ES-I3 (cell line): ENCODE data around the gene SCYL1.

Experiments used
- H3K36me3 ChIP-seq: 2 replicates; pipeline ENCODE4 v1.6.1; 2013; ENCODE audit warnings: mild to moderate bottlenecking, low read length, control low read depth, moderate library complexity; ENCODE audit not compliant: insufficient read depth
- H3K4me1 ChIP-seq: 2 replicates; pipeline ENCODE4 v1.6.1; 2013; ENCODE audit warnings: mild to moderate bottlenecking, control low read depth, low read length; ENCODE audit not compliant: insufficient read depth
- H3K9ac ChIP-seq: 2 replicates; pipeline ENCODE4 v1.6.1; 2013; ENCODE audit warnings: low read depth, mild to moderate bottlenecking, low read length, moderate library complexity
- H3K9me3 ChIP-seq: 2 replicates; pipeline ENCODE4 v1.6.1; 2013; ENCODE audit warnings: mild to moderate bottlenecking, low read length, moderate library complexity; ENCODE audit not compliant: control insufficient read depth, insufficient read depth

Gene SCYL1

DNA sequence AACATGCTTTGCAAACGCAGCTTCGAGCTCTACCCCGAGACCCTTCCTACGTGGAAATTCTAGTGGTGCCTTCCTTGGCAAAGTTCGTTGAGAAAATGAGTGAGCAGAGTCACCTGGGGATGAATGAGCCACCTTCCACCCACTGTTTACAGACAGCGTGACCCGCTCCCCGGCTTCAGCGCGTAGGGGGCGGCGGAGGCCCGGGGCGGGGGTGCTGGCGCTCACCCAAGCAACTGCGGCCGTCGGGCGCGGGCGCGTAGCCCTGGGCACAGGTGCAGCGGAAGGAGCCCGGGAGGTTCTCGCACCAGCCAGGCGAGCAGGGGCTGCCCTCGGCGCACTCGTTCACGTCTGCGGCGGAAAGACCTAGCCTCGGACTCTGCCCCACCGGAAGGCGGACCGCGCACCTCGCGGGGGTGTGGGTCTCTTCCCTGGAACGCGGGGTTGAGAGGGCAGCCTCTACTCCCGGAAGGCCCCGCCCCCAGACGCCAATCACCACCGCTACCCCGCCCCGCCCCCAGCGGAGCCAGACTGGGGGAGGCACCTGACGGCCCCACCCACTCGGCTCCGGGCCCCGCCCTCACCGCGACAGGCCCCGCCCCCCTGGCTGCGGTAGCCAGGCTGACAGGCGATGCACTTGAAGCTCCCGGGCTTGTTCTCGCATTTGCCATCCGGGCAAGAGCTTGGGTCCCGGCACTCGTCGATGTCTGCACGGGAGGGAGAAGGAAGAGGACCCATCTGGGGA, 21.5 kb downstream of the SCYL1 start:
- H3K36me3 ChIP-seq = no peaks in the 10 kb centered on the region
- no peaks in the 10 kb centered on the region for H3K9me3 ChIP-seq
- peak overlapping the region; percentile 60; the same call in 1 of the 2 replicates for H3K9ac ChIP-seq
- H3K4me1 ChIP-seq = no peaks in the 10 kb centered on the region; the same call in 1 of the 2 replicates

DNA sequence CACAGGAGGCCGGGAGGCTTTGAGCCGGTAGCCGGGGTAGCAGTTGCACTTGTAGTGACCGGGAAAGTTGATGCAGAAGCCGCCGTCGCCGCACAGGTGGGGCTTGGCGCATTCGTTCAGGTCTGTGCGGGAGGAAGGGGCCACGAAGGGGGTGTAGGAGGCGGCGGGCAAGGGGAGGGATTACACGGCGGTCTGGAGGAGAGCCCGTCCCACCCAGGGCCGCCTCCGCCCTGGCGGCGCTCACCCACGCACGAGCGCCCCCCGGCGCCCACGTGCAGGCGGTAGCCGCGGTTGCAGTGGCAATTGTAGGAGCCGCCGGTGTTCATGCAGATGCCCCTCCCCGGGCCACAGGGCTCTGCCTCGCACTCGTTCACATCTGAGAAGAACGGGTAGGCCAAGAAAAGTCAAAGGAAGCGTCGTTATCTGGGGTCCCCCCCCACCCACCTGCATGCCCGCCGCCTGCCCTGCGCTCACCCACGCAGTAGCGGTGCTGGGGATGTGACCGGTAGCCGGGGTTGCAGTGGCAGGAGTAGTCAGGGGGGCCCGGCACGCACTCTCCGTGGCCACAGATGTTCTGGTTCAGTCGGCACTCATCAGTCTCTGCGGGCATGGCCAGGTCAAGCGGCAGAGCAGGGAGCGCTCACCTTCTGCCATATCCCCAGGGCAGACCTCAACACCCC, 22.7 kb downstream of the SCYL1 start:
- peaks cover 4% of the 10 kb centered on the region; the same call in 1 of the 2 replicates for H3K4me1 ChIP-seq

DNA sequence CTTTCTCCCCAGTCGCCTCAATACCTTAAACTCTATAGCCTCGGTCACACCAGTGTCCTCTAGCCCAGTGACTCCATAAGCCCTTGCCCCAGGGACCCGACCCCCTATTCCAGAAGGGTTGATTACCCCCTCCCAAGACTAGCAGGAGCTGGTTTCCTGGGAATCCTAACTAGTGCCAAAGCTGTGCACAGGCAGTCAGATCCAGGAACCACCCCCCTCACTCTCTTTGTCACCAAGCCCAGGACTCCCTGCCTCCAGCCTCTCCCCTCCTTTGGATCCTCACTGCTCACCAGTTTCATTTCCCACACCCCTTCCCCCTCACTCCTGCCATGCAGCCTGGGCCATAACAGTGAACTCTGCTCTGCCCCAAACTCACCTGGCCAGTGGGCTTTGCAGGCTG, 23.5 kb downstream of the SCYL1 start:
- Histone ChIP-seq H3K9me3 (no peaks in the 10 kb centered on the region), H3K9ac (no peak overlapping the region), H3K4me1 (peaks cover 8% of the 10 kb centered on the region; the same call in 1 of the 2 replicates), H3K36me3 (no peaks in the 10 kb centered on the region)

More for the DNA sequence above, 22.7 kb downstream of the SCYL1 start:
- no peaks in the 10 kb centered on the region for H3K9me3 ChIP-seq
- H3K36me3 ChIP-seq = no peaks in the 10 kb centered on the region
- H3K9ac ChIP-seq = peak overlapping the region; percentile 36; the same call in 1 of the 2 replicates

DNA sequence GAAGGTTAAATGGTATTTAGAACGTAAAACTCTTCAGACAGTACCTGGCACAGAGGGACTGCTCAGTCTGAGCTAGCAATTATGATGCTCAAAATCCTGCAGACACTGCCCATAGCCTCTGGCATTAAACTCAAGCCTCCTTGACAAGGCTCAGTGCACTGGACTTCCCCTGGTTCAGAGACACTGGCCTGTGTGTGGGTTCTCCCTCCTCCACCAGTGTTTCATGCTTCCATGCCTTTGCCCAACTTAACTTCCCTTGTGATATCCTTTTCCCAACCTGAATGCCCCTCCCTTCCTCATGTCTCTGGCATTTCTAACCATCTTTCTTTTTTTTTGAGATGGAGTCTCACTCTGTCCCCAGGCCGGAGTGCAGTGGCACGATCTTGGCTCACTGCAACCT, 24.2 kb downstream of the SCYL1 start:
- Histone ChIP-seq H3K9ac (no peak overlapping the region), H3K4me1 (peaks cover 8% of the 10 kb centered on the region; the same call in 1 of the 2 replicates), H3K36me3 (no peaks in the 10 kb centered on the region), H3K9me3 (no peaks in the 10 kb centered on the region)

DNA sequence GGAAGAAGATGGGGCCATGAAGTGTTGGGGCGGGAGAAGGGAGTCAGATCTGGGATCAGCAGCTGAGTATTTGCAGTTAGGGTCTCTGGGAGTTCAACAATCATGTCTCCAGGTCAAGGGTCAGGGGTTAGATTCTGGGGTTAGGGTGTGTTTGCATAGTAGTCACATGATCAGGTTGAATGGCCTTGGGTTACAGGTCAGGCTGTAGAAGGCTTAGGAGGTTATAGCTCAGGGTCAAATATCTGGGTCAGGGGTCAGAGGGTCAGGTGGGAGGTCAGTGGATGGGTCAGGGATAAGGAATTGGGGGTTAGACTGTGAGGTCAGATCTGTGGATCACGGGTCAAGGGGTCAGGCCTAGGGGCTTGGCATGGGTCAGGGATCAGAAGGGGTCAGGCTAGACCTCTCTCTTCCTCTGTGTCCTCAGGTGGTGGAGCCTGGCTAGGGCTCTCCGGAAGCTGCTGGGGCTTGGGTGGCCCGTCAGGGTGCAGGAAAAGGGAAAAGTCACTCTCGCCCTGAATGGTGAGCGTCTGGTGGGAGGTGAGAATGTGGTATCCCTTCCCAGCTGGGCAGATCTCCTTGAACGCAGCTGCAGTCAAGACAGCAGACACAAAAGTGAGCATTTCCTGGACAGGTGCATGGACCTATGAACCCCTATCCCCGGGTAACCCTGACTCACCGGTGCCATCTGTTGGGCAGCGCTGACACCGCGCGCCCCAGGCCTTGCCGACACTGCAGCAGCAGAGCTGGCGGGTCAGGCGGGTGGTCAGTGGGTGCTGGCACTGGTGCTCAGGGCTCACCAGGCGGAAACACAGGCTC, 26.9 kb downstream of the SCYL1 start:
- peaks cover 19% of the 10 kb centered on the region; the same call in 1 of the 2 replicates for H3K4me1 ChIP-seq
- no peaks in the 10 kb centered on the region for H3K9me3 ChIP-seq
- H3K9ac ChIP-seq = no peak overlapping the region
- no peaks in the 10 kb centered on the region for H3K36me3 ChIP-seq

DNA sequence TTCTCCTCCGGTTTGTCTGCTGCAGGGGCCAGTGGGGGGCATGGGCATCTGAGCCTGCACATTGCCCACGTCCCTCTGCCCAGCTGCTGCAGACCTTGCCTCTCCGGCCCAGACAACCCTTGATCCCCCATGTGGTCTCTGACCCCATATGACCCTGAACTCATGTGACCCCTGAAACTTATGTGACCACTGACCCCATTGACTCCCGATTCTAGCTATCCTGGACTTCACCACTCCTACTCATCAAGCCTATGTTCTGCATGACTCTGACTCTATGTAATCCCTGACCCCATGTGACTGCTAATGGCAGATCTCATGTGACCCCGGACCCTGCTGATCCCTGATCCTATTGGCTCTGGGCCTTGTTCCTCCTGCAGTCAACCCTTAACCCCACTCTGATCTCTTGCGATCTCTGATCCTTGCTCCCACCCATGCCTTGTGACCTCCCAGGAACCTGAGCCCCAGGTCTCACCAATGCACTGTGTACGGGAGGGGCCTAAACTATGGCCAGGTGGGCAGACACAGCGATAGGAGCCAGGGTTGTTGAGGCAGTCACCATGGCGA, 27.6 kb downstream of the SCYL1 start:
- Histone ChIP-seq H3K4me1 (peaks cover 25% of the 10 kb centered on the region; the same call in 1 of the 2 replicates), H3K9ac (no peak overlapping the region), H3K9me3 (no peaks in the 10 kb centered on the region), H3K36me3 (no peaks in the 10 kb centered on the region)

DNA sequence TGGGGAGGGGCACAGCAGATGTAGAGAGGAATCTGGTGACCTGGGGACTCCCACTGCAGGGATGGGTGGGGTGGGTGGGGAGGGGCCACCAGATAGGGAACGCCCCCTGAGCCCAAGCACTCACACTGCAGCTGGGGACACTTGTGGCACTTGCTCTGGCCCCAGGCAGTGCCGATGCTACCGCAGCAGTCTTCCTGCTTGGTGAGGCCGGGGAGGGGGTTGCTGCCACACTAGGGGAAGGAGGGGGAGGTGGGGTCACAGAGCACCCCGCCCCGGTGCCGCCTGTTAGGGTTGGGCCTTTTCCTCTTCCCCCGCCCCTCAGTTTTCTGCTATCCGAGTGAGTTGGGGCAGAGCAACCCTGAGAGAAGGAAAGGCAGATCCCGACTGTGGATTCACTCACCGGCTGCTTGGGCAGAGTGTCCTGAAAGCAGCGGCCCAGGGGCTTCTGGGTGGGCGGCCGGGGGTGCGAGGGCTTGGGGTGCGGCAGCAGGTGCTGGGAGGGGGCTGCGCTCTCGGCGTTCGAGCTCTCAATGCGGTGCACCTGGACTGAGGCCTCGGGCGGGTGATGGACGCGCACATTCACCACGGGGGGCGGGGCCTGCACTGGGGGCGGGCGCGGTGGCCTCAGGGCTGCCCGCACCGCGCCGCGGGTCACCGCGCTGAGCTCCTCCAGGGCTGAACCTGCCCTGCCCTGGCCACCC, 28.6 kb downstream of the SCYL1 start:
- peaks cover 25% of the 10 kb centered on the region; the same call in 1 of the 2 replicates for H3K4me1 ChIP-seq
- no peaks in the 10 kb centered on the region for H3K9me3 ChIP-seq
- no peaks in the 10 kb centered on the region for H3K36me3 ChIP-seq
- H3K9ac ChIP-seq = peak overlapping the region; percentile 34

DNA sequence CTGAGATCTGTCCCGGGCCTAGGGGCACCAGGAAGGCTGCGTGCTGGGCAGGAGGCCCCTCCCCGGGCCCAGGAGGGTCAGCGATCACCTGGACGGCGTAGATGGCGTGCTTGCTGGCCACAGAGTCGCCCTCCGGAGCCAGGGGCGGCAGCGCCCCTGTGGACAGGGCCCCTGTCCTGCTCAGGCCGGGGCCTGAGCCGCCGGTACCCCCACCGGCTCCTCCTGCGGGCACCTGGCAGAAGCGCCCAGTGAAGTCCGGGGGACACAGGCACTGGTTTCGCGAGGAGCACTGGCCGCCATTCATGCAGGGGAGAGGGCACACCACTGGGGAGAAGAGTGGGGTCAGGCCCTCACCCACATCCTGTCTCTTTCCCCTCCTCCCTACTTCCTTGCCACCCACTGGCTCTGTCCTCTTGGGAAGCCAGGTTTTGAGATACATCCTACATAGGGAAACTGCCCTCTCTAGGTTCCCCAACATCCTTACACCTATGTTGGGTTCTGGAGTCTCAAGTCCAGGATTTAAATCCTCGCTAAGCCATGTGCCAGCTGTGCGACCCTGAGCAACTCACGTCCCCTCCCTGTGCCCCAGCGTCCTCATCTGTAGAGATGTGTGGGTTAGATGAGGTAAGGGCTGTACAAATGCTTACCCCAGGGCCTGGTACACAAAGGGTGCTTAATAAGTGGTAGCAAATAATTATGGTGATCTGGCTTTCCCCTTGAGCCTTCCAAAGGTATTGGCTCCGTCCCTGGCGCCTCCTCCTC, 29.4 kb downstream of the SCYL1 start:
- H3K4me1 ChIP-seq = peaks cover 33% of the 10 kb centered on the region; the same call in 1 of the 2 replicates

DNA sequence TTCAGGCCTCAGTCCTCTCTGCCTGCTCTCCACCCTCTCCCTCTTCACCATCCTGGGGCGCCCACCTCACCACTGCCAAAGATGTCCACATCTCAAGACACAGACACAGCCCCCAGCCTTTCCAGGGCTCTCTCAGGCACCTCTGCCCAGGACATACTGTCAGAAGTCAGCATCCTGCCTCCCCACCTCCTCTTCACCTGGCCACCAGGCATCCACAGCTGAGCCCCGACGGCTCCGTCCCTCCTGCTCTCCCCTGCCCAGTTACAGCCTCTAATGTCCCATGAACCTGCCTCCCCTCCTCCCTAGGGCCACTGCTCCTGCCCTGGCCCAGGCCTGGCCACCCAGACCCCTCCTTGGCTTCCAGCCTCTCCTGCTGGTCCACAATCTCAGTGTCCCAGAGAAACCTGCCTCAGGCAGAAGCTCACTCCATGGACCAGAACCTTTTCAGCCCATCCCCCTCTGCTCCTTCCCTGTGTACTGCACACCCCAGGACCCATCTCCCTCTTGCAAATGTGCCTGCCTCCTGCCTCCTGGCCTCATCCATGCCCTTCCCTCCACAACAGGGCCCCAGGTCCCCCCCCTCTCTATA, 30.1 kb downstream of the SCYL1 start:
- no peaks in the 10 kb centered on the region for H3K9me3 ChIP-seq
- H3K36me3 ChIP-seq = no peaks in the 10 kb centered on the region
- H3K9ac ChIP-seq = no peak overlapping the region
- H3K4me1 ChIP-seq = peaks cover 40% of the 10 kb centered on the region

More for the DNA sequence above, 29.4 kb downstream of the SCYL1 start:
- Histone ChIP-seq H3K36me3 (no peaks in the 10 kb centered on the region), H3K9me3 (no peaks in the 10 kb centered on the region), H3K9ac (peak overlapping the region; percentile 34)

DNA sequence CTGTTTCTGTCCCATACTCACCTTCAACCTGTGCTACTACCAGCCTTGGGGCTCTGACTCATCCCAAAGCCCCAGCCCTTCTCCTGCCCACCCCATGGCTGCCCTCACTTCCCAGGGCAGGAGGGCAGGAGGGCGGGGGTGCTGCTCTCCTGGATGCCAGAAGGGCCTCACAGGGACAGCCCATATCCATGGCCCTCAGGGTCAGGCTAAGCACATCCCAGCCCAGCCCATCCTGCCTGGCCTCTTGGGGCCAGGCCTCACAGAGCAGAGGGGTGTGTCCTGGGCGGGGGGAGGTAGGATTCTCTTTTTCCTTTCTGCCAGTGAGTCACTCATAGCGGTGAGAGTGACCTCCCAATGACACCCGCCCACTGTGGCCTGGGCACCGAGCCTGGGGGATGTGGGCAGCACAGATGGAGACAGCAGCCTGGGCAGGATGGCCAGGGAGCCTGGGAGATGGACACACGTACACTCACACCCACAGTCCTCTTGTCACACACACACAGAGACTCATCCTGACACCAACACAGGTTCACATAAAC, 30.9 kb downstream of the SCYL1 start:
- no peaks in the 10 kb centered on the region for H3K36me3 ChIP-seq
- no peaks in the 10 kb centered on the region for H3K9me3 ChIP-seq
- no peak overlapping the region for H3K9ac ChIP-seq
- H3K4me1 ChIP-seq = peaks cover 45% of the 10 kb centered on the region

DNA sequence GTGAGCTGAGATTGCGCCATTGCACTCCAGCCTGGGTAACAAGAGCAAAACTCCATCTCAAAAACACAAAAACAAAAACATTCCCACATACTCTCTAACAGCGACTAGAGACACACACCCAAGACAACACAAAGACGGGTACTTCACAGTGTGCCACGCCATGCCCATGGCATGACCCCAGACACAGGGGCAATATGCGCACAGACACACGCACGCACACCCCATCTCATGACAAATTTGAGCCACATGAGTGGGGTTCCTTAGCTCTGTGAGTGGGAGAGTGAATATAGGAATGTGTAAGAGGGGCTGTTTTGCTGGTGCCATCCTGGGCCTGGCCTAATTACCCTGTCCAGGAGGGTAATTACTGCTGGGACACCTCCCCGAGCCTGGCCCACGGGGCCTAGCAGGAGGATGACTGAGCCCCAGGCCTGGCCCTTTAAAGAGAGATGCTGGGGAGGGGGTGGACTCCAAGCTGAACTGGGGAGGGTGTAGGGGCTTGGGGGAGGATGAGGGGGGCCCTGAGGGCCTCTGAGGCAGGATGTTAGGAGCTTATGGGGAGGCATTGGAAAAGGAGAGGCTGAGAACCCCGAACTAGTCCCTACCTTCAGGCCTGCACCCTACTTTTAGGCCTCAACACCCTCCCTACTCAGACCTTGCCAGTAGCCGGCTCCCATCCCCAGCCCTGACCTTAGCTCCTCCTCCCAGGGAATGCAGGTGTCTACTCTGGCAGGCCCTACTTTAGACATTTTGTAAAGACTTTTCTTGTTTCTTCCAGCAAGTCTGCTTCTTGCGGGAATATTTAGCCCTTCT, 31.8 kb downstream of the SCYL1 start:
- H3K9me3 ChIP-seq = no peaks in the 10 kb centered on the region
- H3K4me1 ChIP-seq = peaks cover 50% of the 10 kb centered on the region
- H3K36me3 ChIP-seq = no peaks in the 10 kb centered on the region
- H3K9ac ChIP-seq = peak overlapping the region; percentile 34; the same call in 1 of the 2 replicates
